ENCODE results near the gene MARS1. TPM values are rescaled to one million over a fixed set of nuclear protein-coding genes. Genes with fewer than 3 reads are reported as not detected.

Gene MARS1
- total RNA-seq, 1 experiment from 2014 or later: 291 TPM

- in situ Hi-C loops (cut with HindIII; ENCODE audit: low pct_unique_long_range_greater_than_20kb, low sequenced_read_pairs): no loop called here
- DNase-seq (ENCODE audit: low read depth, low spot score) (no peak), ATAC-seq (no peak)
- Histone ChIP-seq H3K9me3 (ENCODE audit: control insufficient read depth, insufficient read depth, low read depth, low read length) (no peaks in the 10 kb centered on the region), H3K27me3 (ENCODE audit: control insufficient read depth, insufficient read depth, low read length) (no peaks in the 10 kb centered on the region), H3K27ac (ENCODE audit: low read length) (no peak overlapping the region), H3K4me1 (ENCODE audit: control insufficient read depth, insufficient read depth, low read length) (peaks cover 6% of the 10 kb centered on the region), H3K36me3 (ENCODE audit: control insufficient read depth, insufficient read depth, low read length) (no peaks in the 10 kb centered on the region), H3K4me3 (ENCODE audit: low read depth in 2 of 2, low read length in 2 of 2) (no peak overlapping the region)
- CTCF ChIA-PET: interaction anchor here (0.6 to 3.2 kb wide), 3 partner anchors 25 to 182 kb away, joined by 3 to 54 read pairs (median 3); no protein-coding TSS in a partner anchor
- no TSS peak for BruUV-seq (replicated peaks)
- POLR2A ChIA-PET: no interaction called here
- TF ChIP-seq TCF7L2 (IDR thresholded peaks at IDR 0.05; ENCODE audit: low read depth, low read length) (no peak), POLR2AphosphoS5 (IDR thresholded peaks at IDR 0.05; ENCODE audit: low read depth, low read length) (no peak), REST (IDR thresholded peaks at IDR 0.05; ENCODE audit: insufficient read depth in 1 of 2, low read depth in 2 of 2, low read length in 1 of 2) (no peak), SIN3A (IDR thresholded peaks at IDR 0.05; ENCODE audit: borderline replicate concordance, insufficient read depth, low read depth, low read length) (no peak), CTCF (IDR thresholded peaks at IDR 0.05) (no peak)
- intact Hi-C loops (cut with micrococcal nuclease; ENCODE audit: unreplicated experiment): loop anchor here (5.0 kb wide), 1 partner anchor 192 kb away; no protein-coding TSS in a partner anchor
Observed at GRCh38 chr12:57454213-57454565, 33.7 kb upstream of the MARS1 start.

GRCh38 chr12:57454566-57455373 is 33.1 kb upstream of the MARS1 start, which contains the start of gene INHBE:
Gene INHBE (plus strand): TSS chr12:57455307. CDS start chr12:57455537, 230 bp downstream.
- Histone ChIP-seq H3K36me3 (ENCODE audit: control insufficient read depth, insufficient read depth, low read length) (no peaks in the 10 kb centered on the region), H3K9me3 (ENCODE audit: control insufficient read depth, insufficient read depth, low read depth, low read length) (no peaks in the 10 kb centered on the region), H3K4me3 (ENCODE audit: low read depth in 2 of 2, low read length in 2 of 2) (no peak within 1 kb of the TSS), H3K27me3 (ENCODE audit: control insufficient read depth, insufficient read depth, low read length) (no peaks in the 10 kb centered on the region), H3K4me1 (ENCODE audit: control insufficient read depth, insufficient read depth, low read length) (peaks cover 6% of the 10 kb centered on the region), H3K27ac (ENCODE audit: low read length) (peak within 1 kb of the TSS; percentile 13; the same call in 1 of the 2 replicates)
- DNase-seq (ENCODE audit: low read depth, low spot score) (no peak), ATAC-seq (no peak)
- ChIA-PET CTCF (interaction anchor here (0.6 to 3.2 kb wide), 8 partner anchors 12 to 242 kb away, joined by 3 to 54 read pairs (median 5); no protein-coding TSS in a partner anchor), POLR2A (no interaction called here)
- TF ChIP-seq REST (IDR thresholded peaks at IDR 0.05; ENCODE audit: insufficient read depth in 1 of 2, low read depth in 2 of 2, low read length in 1 of 2): no peak
- no peak for TF ChIP-seq SIN3A (IDR thresholded peaks at IDR 0.05; ENCODE audit: borderline replicate concordance, insufficient read depth, low read depth, low read length)
- TF ChIP-seq CTCF (IDR thresholded peaks at IDR 0.05): no peak
- TF ChIP-seq TCF7L2 (IDR thresholded peaks at IDR 0.05; ENCODE audit: low read depth, low read length): no peak
- no peak for TF ChIP-seq POLR2AphosphoS5 (IDR thresholded peaks at IDR 0.05; ENCODE audit: low read depth, low read length)
- no TSS peak for BruUV-seq (replicated peaks)
- intact Hi-C loops (cut with micrococcal nuclease; ENCODE audit: unreplicated experiment) (loop anchor here (5.0 kb wide), 2 partner anchors 168 to 192 kb away; no protein-coding TSS in a partner anchor), in situ Hi-C loops (cut with HindIII; ENCODE audit: low pct_unique_long_range_greater_than_20kb, low sequenced_read_pairs) (no loop called here)
